Measurements from ENCODE around the gene TIMM29. TPM values are rescaled to one million over a fixed set of nuclear protein-coding genes. Genes with fewer than 3 reads are reported as not detected.

The TIMM29 gene
- total RNA-seq, 2 donors from 2014 or later, result 26.5 to 34.6 TPM

GRCh38 chr19:10908380-10908960 lies 20.1 kb upstream of the TIMM29 start:
- ATAC-seq, result no peak
- no peak for TF ChIP-seq POLR2A (IDR thresholded peaks at IDR 0.05)
- Histone ChIP-seq H3K9me3 (no peaks in the 10 kb centered on the region), H3K4me1 (no peaks in the 10 kb centered on the region), H3K4me3 (no peak overlapping the region), H3K27ac (no peak overlapping the region), H3K36me3 (replicated peaks in 1 of 2; ENCODE audit: insufficient read depth in 1 of 2, low read depth in 2 of 2) (peaks cover 12 to 18% of the 10 kb centered on the region in 2 donors), H3K27me3 (no peaks in the 10 kb centered on the region)
- 90 to 97% methylated on average over 11 to 16 of the region's 17 CpGs for WGBS, 2 donors
- intact Hi-C loops (cut with DNase I), result no loop called here
- no peak for DNase-seq

- Histone ChIP-seq H3K9me3 (no peaks in the 10 kb centered on the region), H3K27ac (no peak overlapping the region), H3K4me3 (no peak overlapping the region), H3K36me3 (replicated peaks in 1 of 2; ENCODE audit: insufficient read depth in 1 of 2, low read depth in 2 of 2) (peaks cover 12 to 18% of the 10 kb centered on the region in 2 donors), H3K27me3 (no peaks in the 10 kb centered on the region), H3K4me1 (no peaks in the 10 kb centered on the region)
- intact Hi-C loops (cut with DNase I), result no loop called here
- ATAC-seq (no peak), DNase-seq (no peak)
- 89 to 94% methylated on average over 23 to 29 of the region's 31 CpGs for WGBS, 2 donors
- TF ChIP-seq POLR2A (IDR thresholded peaks at IDR 0.05) (no peak), CTCF (IDR thresholded peaks at IDR 0.05) (no peak)
Observed at GRCh38 chr19:10911579-10912363, 16.8 kb upstream of the TIMM29 start.

GRCh38 chr19:10912619-10913018 lies 16.0 kb upstream of the TIMM29 start:
- H3K27me3 ChIP-seq, result no peaks in the 10 kb centered on the region
- H3K9me3 ChIP-seq, result no peaks in the 10 kb centered on the region
- WGBS, 2 donors, result 94% methylated on average over 18 of the region's 18 CpGs; no CpG with 5 or more reads in 1 of the 2 donors
- DNase-seq, result no peak
- H3K4me1 ChIP-seq, result no peaks in the 10 kb centered on the region
- intact Hi-C loops (cut with DNase I), result no loop called here
- no peak for ATAC-seq
- no peak overlapping the region for H3K4me3 ChIP-seq
- H3K27ac ChIP-seq, result no peak overlapping the region
- no peak for TF ChIP-seq POLR2A (IDR thresholded peaks at IDR 0.05)
- peaks cover 12 to 18% of the 10 kb centered on the region in 2 donors for H3K36me3 ChIP-seq (replicated peaks in 1 of 2; ENCODE audit: insufficient read depth in 1 of 2, low read depth in 2 of 2)

GRCh38 chr19:10913716-10914340 lies 14.8 kb upstream of the TIMM29 start:
- Histone ChIP-seq H3K27ac (no peak overlapping the region), H3K9me3 (no peaks in the 10 kb centered on the region), H3K36me3 (replicated peaks in 1 of 2; ENCODE audit: insufficient read depth in 1 of 2, low read depth in 2 of 2) (peaks cover 3 to 13% of the 10 kb centered on the region in 2 donors), H3K4me3 (no peak overlapping the region), H3K27me3 (no peaks in the 10 kb centered on the region), H3K4me1 (peaks cover 3% of the 10 kb centered on the region)
- no peak for DNase-seq
- ATAC-seq, result no peak
- TF ChIP-seq CTCF (IDR thresholded peaks at IDR 0.05), result no peak
- TF ChIP-seq POLR2A (IDR thresholded peaks at IDR 0.05), result no peak
- 89 to 91% methylated on average over 5 to 24 of the region's 24 CpGs for WGBS, 2 donors
- intact Hi-C loops (cut with DNase I), result no loop called here

GRCh38 chr19:10915130-10916091 lies 13.2 kb upstream of the TIMM29 start:
- Histone ChIP-seq H3K27me3 (no peaks in the 10 kb centered on the region), H3K9me3 (no peaks in the 10 kb centered on the region), H3K27ac (no peak overlapping the region), H3K36me3 (replicated peaks in 1 of 2; ENCODE audit: insufficient read depth in 1 of 2, low read depth in 2 of 2) (peaks cover 0 to 8% of the 10 kb centered on the region in 2 donors), H3K4me3 (no peak overlapping the region), H3K4me1 (peaks cover 19% of the 10 kb centered on the region)
- intact Hi-C loops (cut with DNase I), result no loop called here
- TF ChIP-seq POLR2A (IDR thresholded peaks at IDR 0.05) (no peak), CTCF (IDR thresholded peaks at IDR 0.05) (no peak)
- no peak for DNase-seq
- ATAC-seq, result no peak
- WGBS, 2 donors, result 94 to 97% methylated on average over 6 to 19 of the region's 19 CpGs
